Activated CD8-positive, alpha-beta memory T cell treated with anti-CD3 and anti-CD28 coated beads, Interleukin-2, amount 50 U/mL, for 24 hours (primary cell): ENCODE data around the gene FBXW7.

ENCODE experiments used
- DNase-seq: peaks from one replicate; pipeline ENCODE4 v3.0.0-alpha.2; 2020; ENCODE audit errors: extremely low read depth

The FBXW7 gene

DNA sequence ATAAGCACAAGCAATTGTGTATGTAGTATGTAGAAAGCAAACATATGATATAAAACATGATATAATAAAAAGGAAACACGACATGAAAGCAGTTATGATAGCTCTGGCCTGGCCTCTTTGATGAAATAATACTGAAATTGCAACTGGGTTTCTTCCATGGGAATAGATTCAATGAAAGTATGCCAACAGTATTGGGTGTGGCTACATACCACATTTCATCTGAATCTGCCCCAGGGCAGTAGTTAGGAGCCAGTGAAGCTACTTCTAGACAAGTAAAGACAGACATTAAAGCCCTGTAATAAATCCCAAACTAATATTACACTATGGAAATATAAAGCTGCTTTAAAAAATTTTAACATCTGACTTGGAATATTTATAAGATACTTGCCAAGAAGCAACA is 207.3 kb downstream of the FBXW7 start:
- no peak for DNase-seq

DNA sequence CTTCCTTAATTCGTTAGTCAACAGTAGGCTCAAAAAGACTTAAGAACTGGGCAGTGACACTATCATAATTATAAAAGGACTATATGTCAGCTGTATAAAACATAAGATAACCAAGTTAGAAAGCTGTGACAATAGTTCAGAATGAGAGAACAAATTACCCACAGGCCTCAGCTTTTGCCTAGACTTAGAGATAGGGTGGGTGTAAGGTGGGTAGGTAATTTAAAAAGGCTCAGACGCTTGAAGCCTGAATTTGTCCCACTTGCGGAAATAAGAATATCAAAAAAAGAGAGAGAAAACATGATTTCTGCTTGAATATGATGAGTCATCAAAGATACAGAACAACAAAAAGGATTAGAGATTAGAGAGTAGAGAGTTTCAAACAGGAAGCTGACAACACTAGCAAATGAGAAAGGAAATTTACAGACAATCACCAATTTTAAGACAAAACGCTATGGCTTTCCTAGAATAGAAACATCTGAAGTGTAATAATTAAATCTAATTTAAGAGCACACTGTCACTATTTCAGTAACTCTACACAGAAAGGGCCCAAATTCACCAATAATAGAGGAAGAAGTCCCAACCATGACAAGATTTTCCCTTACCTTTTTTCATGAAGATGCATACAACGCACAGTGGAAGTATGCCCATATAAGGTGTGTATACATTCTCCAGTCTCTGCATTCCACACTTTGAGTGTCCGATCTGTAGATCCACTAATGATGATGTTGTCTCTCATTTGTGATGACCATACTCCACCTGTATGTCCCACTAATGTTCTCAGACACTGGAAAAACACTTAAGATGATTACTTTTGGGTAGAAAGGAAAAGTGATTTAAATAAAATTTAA is 208.1 kb downstream of the FBXW7 start:
- no peak for DNase-seq

DNA sequence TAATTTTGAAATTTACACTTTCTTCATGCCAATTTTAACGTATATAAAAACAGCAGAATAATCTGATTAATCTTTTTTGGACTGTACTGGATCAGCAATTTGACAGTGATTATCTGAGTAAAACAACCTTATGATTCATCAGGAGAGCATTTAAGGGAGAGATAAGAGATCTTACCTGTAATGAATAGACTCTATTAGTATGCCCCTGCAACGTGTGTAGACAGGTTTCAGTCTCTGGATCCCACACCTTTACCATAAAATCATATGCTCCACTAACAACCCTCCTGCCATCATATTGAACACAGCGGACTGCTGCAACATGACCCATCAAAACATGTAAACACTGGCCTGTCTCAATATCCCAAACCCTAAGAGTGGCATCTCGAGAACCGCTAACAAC is 210.1 kb downstream of the FBXW7 start:
- no peak for DNase-seq

DNA sequence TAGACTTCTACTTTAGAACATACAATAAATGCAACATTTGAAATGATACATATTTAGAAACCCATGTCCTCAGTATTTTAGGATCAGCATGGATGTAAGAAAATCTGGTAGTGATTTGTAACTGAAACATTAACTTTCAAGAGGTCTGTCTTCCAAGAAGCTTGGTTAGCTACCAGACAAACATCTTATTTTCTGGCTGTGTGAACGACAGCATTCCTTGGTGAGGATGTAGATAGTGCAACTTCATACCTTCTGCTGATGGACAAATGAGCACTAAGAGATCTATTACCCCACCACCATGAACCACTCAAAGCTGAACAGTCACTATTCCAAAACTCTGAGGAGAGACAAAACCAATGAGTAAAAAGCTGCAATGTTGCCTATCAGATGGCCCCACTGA is 212.7 kb downstream of the FBXW7 start:
- no peak for DNase-seq

DNA sequence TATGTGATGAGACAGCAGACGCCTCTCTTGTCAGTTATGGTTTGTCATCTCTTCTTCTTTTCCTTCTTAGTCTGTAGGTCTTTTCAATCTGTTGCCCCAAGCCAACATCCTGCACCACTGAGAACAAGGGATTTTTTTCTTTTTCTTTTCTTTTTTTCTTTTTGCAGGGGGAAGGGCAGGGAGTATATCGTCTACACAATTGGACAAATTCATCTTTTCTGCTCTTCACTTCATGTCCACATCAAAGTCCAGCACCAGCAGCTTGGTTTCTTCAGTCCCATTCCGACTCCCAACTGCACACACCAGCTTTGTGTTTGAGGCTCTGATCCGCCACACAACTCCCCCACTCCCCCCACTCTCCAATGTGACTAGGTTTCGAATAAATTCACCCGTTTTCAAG is 213.2 kb downstream of the FBXW7 start:
- DNase-seq: no peak

DNA sequence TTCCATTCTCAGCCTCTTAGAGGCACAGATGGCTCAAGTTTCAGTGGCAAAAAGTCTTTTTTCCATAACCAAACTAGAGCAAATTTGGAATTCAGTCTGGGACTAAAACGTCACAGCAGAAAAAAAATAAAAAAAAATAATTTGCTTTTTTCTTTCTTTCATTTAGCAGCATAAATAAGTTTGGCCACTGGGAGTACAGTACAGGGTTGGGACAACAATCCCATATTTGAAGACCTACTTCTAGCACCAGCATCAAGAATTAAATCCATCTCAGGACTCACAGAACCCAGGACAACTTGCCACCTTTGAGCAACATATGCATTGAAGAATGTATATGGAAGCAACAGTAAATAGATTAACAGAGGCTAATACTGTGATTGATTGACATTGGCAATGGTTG is 214.0 kb downstream of the FBXW7 start:
- DNase-seq: no peak

DNA sequence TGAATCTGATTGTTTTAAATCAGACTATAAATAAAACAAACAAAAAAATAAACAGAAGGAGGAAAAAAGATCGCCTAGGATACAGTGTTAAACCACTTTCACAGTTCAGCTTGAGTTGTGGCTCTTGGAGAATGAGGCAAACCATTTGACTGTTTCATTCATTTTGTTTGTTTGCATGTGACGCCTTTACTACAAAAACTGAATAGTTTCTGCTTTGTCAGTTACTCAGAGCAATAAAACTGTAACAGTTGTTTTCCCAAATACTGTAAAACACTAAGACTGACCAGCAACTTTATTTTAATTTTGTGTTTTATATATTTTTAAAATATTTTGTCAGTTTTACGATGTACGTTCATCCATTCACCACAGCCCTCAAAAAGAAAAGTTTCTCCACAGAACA is 214.5 kb downstream of the FBXW7 start:
- no peak for DNase-seq

DNA sequence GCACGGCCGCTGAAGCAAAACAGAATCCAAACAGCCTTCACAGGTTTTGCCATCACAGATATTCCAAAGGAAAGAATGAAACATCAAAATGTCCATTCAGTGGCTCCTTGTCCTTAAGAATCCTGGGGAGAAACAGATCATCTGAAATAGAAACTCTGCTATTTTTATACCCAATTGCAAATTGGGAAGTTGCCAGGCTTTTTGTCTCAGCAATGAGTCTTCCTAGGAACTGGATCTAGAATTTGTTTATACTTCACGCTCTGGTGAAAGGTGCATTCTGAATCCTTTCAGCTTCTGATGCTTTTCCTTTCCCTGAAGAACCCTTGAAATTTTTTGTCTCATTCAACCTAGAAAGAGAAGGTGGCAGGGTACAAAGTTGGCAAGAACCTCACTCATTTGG is 218.9 kb downstream of the FBXW7 start:
- DNase-seq: no peak

DNA sequence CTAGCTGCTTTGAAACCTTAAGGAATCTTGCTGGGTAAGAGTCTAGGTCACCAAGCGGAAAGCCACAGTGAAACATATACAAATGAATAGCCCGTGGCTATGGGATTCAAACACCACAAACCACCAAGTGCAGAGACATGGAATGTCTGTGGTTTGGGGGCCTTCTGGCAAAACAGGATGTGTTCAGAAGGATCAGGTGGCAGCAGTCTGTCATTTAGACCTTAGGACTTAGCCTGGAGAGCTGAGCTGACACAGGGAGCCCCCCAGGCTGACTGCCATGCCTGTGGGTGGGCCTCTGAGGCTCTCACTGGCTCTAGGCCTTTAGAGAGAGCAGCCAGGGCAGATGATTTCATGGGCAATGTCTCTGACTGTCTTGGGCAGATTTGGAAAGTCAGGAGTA is 225.6 kb downstream of the FBXW7 start:
- DNase-seq: no peak

DNA sequence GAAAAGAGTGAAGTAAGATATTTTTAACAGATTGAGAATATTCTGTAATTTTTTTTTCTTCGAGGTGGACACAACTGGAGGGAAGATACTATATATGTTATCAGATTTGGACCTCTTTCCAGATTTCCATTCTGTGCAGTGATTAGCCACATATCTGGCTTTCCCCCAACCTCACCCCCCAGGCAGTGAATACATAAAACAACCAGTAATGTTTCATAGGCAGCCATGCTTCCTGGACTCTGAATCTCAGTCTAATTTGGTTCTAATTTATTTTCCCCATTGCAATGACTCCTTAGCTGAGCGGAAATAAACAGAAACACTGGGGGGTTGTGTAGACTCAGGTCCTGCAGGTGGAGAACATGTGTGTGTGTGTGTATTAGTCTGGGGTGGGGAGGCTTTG is 226.5 kb downstream of the FBXW7 start:
- DNase-seq: no peak

DNA sequence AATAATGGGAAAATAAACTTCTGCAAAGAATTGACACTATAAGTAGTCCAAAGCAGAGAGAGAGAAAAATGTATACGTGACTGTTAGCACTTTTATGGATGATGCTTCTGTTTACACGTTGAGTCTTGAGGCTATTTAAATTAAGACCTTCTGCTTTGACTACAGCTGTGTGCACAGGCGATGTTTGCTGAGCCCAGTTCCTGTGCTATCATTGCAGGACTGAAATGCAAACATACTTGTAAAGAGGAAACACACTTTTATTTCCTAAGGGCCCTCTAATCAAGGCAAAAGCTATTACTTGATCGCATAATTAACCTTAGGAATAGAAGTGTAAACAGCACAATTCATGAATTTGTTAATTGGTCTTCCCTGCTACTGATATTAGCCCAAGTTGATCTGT is 226.9 kb downstream of the FBXW7 start:
- DNase-seq: no peak

DNA sequence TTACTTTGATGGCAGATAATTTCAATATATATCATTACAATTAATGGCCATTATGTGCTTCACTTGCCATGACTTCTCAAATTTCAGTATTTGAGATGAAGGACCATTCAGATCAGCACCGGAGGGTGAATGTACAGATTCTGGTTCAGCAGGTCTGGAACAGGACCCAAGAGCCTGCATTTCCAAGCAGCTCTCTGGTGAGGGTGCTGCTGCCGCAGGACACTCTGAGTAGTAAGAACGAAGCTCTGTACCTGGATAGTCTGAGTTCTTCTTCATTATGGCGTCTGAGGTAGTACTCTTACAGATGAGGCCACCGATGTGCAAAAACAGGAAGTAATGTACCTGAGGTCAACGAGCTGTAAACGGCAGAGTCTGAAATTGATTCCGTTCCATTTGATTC is 228.2 kb downstream of the FBXW7 start:
- no peak for DNase-seq

DNA sequence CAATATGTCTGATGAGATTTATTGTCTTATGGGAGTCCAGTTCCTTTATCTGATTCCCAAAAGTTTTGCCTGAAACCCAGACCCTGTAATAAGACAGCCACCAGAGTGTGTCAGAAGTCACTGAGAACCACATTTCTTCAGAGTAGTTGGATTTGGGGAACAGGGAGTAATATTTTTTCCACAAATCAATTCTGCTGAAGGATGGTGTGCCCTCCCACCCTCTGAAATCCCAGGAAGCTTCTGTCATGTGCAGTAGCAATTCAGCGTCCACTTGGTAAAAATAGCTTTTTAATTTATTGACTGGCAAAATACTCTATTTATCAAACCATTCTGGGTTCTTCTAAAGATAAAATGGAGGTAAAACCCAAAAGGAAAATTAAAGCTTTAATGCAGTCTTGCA is 229.4 kb downstream of the FBXW7 start:
- DNase-seq: no peak

DNA sequence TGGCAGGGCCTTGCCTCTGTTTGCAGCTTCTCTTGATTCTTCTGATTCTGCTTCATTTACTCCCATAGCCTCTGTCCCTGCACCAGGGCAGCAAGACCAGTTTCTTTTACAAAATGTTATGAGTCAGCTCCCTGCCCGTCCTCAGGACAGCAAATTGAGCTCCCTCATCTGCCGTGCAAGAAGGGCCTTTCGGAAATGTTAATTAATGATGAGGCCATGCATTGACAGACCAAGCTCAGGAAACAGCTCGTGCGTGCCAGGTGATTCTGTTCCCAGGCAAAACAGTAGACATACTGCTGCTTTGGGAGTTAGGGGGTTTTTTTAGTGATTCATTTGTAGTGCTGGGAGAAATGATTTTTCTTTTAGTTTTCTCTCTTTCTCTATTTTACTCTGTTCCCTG is 231.7 kb downstream of the FBXW7 start:
- DNase-seq: no peak

DNA sequence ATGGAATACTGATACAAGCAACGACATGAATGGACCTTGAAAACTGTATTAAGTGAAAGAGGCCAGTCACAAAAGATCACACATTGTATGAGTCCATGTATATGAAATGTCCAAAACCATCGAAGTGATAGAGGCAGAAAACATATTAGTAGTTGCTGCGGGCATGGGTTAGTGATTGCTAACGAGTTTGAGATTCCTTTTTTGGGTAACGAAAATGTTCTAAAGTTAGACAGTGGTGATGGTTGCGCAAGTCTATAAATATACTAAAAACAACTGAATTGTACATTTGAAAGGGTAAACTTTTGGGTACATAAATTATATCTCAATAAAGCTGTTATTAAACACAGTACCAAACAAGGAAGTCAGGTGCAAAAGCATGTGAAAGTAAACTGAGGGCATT is 234.5 kb downstream of the FBXW7 start:
- no peak for DNase-seq

DNA sequence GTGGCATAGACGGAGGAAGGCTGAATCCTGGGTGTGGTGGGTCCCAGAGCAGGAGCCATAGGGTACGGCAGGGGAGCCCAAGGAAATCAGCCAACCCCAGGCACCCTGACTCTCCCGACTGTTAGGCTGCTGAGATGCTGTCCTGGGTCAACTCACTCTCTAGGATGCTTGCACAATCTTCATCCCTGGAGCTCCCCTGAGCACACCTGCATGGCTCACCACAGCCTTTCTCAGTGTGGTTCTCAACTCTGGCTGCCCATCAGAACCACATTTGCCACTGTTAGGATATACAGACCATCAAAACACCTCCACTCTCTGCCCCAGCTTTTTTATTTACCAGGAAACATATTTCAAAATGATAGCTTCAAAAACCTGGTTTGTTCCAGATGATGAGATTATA is 236.3 kb downstream of the FBXW7 start:
- no peak for DNase-seq

DNA sequence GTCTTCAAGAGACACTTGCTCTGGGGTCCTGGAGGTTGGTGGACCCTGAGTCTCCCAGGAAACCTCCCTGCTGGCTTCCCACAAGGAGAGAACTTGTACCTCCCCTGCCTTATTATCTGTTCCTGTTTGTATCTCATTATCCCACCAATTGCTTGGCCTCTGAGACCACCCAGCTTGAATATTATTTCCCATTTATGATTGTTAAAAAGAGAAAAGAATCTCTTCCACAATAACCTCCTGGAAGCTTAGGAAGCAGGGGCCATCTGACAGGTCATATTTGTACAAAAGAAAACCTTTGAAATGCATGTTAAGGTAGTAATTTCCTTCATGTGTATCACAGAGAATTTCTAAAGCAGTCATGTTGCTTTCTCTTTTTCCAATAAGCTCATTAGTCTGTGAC is 239.5 kb downstream of the FBXW7 start:
- DNase-seq: no peak

DNA sequence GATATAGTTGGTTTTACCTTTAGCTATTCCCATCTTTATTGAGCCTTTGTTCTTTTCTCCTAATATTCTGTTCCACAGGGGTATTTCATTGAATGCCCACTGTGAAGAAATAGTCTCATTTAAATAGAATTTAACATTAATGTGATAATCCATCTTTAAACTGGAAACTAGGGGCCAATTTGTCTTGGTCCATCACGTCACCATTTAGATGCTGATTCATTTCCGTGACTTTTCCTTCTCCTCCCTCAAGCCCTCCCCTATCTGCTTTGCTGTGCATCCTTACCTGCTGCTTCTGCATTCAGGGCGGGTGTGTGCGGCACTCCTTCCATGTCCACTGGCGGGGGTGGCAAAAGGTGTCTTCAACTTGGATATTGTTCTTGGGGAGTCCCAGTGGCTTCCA is 241.1 kb downstream of the FBXW7 start:
- DNase-seq: no peak

DNA sequence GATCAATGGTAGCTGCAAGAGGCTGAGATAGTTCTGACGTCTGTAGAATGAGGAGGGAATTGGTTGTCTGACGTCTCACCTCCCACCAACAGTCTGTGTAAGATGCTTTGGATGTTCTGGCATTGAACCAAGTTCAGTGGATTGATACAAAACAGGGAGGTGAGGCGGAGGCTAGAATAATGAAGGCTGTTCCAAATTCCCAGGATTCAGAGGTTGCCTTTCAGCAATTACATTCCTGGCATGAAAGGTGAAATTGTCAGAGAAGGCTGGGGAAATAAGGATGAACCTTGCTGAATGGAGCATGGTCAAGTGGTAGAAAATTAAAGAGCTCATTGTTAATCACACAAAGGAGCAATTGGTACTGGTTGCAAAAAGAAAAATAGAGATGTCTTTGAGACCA is 241.6 kb downstream of the FBXW7 start:
- DNase-seq: no peak

DNA sequence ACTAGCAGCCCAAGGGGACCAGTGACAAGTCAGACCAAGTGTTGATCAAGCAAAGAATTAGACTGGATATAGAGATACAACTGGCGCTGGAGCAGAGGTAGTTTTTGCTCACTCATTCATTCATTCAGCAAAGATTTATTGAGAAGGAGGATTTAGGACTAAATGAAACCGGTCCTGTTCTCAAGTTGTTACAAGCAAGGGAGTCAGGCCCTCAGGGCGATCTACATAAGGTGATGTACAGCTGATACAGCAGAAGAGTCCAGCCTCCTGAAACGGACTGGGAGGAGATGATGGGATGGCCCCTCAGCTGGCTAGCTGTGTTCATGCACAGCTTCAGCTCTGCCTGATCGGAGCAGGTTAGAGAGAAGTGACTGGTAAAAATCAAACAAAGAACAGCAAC is 242.4 kb downstream of the FBXW7 start:
- no peak for DNase-seq

DNA sequence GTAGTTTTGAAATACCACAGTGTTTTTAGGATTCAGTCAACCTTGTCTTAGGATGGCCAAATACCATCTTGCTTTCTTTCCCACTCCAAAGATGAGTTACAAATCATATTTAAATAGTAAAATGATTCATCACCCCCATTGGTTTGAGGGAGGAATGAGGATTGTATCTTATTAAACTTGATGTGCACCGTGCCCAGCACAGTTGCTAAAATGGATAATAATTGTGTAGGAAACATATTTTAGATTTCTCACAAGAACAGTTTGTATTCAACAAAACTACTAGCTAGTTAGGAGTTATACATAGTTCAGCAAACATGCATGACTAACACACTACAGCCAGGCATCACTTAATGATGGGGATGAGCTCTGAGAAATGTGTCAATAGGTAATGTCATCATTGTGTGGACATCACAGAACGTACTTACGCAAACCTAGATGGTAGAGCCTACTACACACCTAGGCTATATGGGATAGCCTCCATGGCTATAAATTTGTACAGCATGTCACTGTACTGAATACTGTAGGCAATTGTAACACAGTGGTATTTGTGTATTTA is 245.4 kb downstream of the FBXW7 start:
- no peak for DNase-seq

DNA sequence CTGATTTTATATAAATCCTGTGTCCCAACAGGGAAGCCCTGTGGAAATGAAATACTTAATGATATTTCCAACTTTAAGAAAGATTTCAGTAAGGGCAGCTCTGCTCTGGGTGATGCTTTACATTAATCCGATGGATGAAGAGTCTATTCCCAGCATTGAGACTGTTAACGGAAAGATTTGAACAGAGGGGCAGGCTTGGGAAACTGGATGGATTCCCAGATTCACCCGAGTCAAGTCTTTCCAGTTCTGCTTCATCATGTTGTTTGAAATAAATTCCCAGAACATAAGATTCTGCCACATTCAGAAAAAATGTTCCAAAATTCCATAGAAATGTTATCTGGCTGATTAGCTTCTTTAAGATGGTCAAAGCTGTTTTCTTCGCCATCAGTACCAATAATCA is 246.0 kb downstream of the FBXW7 start:
- DNase-seq: no peak

DNA sequence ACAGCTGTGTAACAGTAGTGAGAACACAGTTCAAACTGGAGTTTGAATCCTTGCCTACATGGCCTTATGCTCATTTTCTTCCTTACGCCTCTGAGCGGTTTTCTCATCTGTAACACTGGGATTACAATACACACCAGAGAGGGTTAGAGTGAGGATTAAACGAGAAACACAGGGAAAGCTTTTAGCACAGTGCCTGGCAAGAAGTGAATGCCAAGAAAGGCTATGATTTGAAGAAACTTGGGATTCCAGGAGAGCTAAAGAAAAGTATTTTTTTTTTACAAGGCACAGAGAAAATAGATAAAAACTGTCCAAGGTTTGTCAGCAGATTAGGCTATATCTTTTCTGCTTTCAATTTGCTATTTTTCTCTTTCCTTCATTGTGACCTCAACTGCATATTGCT is 246.4 kb downstream of the FBXW7 start:
- no peak for DNase-seq
